Measurements from ENCODE around the gene MIER1. TPM values are rescaled to one million over a fixed set of nuclear protein-coding genes. Genes with fewer than 3 reads are reported as not detected.
A peak's percentile ranks its signal among the peaks of the same experiment; 100 is the strongest.

MIER1 gene
- total and polyA plus RNA-seq, 9 of the 15 experiments (the other 6 are each of a cell fraction or from before 2014, with no cell fraction given): 13.9 to 34.8 (median 21.5) TPM

- TF ChIP-seq RAD21 (CRISPR knock-in tag; conservative IDR thresholded peaks at IDR 0.05 in 1 of 2, IDR thresholded peaks at IDR 0.05 in 1 of 2) (no peak; a peak in 1 of 4 replicates), STAT5A (IDR thresholded peaks at IDR 0.05; ENCODE audit: borderline replicate concordance, low read length) (peak; percentile 86; the same call in 1 of the 2 replicates), ZNF175 (CRISPR knock-in tag; IDR thresholded peaks at IDR 0.05; ENCODE audit: low read depth) (peak; percentile 79), ZSCAN32 (CRISPR knock-in tag; IDR thresholded peaks at IDR 0.05) (no peak), ZNF217 (CRISPR knock-in tag; IDR thresholded peaks at IDR 0.05) (no peak), ZFP91 (CRISPR knock-in tag; IDR thresholded peaks at IDR 0.05) (no peak), ZNF644 (tag; IDR thresholded peaks at IDR 0.05; ENCODE audit: low read depth) (peak; percentile 81; the same call in 1 of the 2 replicates), ELF4 (CRISPR knock-in tag; IDR thresholded peaks at IDR 0.05) (no peak), KDM4B (IDR thresholded peaks at IDR 0.05; ENCODE audit: borderline replicate concordance in 2 of 2, low read depth in 1 of 2) (no peak), GABPB2 (CRISPR knock-in tag; conservative IDR thresholded peaks at IDR 0.05) (no peak), YBX1 (IDR thresholded peaks at IDR 0.05) (no peak), KLF13 (tag; IDR thresholded peaks at IDR 0.05; ENCODE audit: borderline replicate concordance, low read depth) (no peak), HMBOX1 (IDR thresholded peaks at IDR 0.05) (peak; percentile 66; the same call in 1 of the 2 replicates), NEUROD1 (IDR thresholded peaks at IDR 0.05; ENCODE audit: borderline replicate concordance, low read depth, low read length, partially characterized antibody) (no peak)
- TF ChIP-seq, protein P1, sequence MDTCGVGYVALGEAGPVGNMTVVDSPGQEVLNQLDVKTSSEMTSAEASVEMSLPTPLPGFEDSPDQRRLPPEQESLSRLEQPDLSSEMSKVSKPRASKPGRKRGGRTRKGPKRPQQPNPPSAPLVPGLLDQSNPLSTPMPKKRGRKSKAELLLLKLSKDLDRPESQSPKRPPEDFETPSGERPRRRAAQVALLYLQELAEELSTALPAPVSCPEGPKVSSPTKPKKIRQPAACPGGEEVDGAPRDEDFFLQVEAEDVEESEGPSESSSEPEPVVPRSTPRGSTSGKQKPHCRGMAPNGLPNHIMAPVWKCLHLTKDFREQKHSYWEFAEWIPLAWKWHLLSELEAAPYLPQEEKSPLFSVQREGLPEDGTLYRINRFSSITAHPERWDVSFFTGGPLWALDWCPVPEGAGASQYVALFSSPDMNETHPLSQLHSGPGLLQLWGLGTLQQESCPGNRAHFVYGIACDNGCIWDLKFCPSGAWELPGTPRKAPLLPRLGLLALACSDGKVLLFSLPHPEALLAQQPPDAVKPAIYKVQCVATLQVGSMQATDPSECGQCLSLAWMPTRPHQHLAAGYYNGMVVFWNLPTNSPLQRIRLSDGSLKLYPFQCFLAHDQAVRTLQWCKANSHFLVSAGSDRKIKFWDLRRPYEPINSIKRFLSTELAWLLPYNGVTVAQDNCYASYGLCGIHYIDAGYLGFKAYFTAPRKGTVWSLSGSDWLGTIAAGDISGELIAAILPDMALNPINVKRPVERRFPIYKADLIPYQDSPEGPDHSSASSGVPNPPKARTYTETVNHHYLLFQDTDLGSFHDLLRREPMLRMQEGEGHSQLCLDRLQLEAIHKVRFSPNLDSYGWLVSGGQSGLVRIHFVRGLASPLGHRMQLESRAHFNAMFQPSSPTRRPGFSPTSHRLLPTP (IDR thresholded peaks at IDR 0.05; ENCODE audit: borderline replicate concordance, extremely low read depth, insufficient read length): no peak
- TF ChIP-seq, protein P2, sequence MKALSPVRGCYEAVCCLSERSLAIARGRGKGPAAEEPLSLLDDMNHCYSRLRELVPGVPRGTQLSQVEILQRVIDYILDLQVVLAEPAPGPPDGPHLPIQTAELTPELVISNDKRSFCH (CRISPR knock-in tag; IDR thresholded peaks at IDR 0.05): no peak
- TF ChIP-seq, protein P2 (tag; IDR thresholded peaks at IDR 0.05): no peak
- TF ChIP-seq, protein P3, sequence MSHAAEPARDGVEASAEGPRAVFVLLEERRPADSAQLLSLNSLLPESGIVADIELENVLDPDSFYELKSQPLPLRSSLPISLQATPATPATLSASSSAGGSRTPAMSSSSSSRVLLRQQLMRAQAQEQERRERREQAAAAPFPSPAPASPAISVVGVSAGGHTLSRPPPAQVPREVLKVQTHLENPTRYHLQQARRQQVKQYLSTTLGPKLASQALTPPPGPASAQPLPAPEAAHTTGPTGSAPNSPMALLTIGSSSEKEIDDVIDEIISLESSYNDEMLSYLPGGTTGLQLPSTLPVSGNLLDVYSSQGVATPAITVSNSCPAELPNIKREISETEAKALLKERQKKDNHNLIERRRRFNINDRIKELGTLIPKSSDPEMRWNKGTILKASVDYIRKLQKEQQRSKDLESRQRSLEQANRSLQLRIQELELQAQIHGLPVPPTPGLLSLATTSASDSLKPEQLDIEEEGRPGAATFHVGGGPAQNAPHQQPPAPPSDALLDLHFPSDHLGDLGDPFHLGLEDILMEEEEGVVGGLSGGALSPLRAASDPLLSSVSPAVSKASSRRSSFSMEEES (CRISPR knock-in tag; IDR thresholded peaks at IDR 0.05): peak; percentile 86
- TF ChIP-seq, protein P4, sequence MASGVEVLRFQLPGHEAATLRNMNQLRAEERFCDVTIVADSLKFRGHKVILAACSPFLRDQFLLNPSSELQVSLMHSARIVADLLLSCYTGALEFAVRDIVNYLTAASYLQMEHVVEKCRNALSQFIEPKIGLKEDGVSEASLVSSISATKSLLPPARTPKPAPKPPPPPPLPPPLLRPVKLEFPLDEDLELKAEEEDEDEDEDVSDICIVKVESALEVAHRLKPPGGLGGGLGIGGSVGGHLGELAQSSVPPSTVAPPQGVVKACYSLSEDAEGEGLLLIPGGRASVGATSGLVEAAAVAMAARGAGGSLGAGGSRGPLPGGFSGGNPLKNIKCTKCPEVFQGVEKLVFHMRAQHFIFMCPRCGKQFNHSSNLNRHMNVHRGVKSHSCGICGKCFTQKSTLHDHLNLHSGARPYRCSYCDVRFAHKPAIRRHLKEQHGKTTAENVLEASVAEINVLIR (CRISPR knock-in tag; IDR thresholded peaks at IDR 0.05): no peak
These were observed 8.5 kb upstream of the MIER1 start (continued) for GRCh38 chr1:66916320-66916719.

All from K562 (cell line).